Effector memory CD4-positive, alpha-beta T cell (primary cell): ENCODE data around the gene MEG3.

ENCODE experiments used
- DNase-seq, 3 donors: peaks; one replicate each; pipeline ENCODE4 v3.0.0-alpha.2; 2020
- H3K27ac ChIP-seq: 2 replicates; pipeline ENCODE4 v1.7.0; 2013; ENCODE audit warnings: mild to moderate bottlenecking, low read length, moderate library complexity; ENCODE audit not compliant: insufficient read depth, poor library complexity, severe bottlenecking
- H3K27me3 ChIP-seq: replicated peaks from 2 replicates; pipeline ENCODE4 v1.7.0; 2013; ENCODE audit warnings: mild to moderate bottlenecking, low read length; ENCODE audit not compliant: insufficient read depth, control insufficient read depth, poor library complexity, severe bottlenecking
- H3K36me3 ChIP-seq: 2 replicates; pipeline ENCODE4 v1.7.0; 2013; ENCODE audit warnings: mild to moderate bottlenecking, low read length, moderate library complexity; ENCODE audit not compliant: control insufficient read depth, insufficient read depth
- H3K4me1 ChIP-seq: 2 replicates; pipeline ENCODE4 v1.7.0; 2013; ENCODE audit warnings: low read length, mild to moderate bottlenecking; ENCODE audit not compliant: control insufficient read depth, insufficient read depth, poor library complexity, severe bottlenecking
- H3K4me3 ChIP-seq: 2 replicates; pipeline ENCODE4 v1.7.0; 2013; ENCODE audit warnings: low read length, low read depth, mild to moderate bottlenecking; ENCODE audit not compliant: insufficient read depth, poor library complexity, severe bottlenecking
- H3K9me3 ChIP-seq: 2 replicates; pipeline ENCODE4 v1.7.0; 2013; ENCODE audit warnings: mild to moderate bottlenecking, low read length, moderate library complexity; ENCODE audit not compliant: control insufficient read depth

Gene MEG3

DNA sequence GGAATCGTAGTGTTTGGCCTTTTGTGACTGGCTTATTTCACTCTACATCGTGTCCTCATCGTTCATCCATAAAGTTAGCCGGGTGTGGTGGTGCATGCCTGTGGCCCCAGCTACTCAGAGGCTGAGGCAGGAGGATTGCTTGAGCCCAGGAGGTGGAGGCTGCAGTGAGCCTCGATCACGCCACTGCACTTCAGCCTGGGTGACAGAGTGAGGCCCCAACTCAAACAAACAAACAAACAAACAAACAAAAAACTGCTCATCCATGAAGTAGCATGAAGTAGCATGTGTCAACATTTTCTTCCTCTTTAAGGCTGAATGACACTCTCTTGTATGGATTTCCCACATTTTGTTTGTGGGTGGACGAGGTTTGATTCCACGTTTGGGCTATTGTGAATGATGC, 44.0 kb upstream of the MEG3 start:
- DNase-seq: no peak
- Histone ChIP-seq H3K27me3 (no peaks in the 10 kb centered on the region), H3K4me3 (no peak overlapping the region), H3K4me1 (no peaks in the 10 kb centered on the region), H3K36me3 (no peaks in the 10 kb centered on the region), H3K9me3 (no peaks in the 10 kb centered on the region), H3K27ac (no peak overlapping the region)

DNA sequence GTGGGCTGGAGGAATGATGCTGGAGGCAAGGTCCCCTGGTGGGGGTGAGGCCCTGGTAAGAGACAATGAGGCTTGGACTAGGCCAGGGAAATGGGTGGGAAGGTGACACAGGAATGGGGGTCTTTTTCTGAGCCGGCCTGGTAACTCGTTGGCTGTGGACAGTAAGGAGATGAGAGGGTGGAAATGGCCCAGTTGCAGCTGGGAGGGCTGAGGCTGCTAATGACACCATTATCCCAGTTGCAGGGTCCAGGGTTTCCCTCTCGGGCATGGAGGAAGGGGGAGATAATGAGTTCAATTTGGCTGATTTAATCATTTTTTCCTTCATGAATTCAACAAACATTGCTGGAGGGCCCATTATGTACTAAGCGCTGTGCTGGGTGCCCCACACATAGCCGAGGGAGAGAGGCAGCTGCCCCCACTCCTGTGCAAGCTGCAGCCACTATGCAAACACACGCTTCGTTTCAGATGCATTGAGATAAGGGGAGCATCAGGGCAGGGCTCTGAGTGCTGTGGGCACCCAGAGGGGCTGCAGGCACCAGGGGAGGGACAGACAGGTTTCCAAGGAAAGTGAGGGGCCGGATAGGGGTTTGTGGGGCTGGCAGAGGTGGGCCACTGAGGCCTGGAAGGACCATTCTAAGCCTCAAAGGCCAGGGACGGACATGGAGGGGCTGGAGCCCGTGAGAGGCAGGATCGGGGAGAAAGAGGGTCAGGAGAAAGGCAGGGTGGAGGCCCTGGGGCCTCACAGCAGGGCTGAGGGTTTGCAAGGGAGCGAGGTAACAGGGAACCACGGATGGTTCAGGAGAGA, 43.2 kb upstream of the MEG3 start:
- no peak for DNase-seq
- H3K27me3 ChIP-seq: no peaks in the 10 kb centered on the region
- no peak overlapping the region for H3K27ac ChIP-seq
- H3K4me1 ChIP-seq: no peaks in the 10 kb centered on the region
- H3K36me3 ChIP-seq: no peaks in the 10 kb centered on the region
- no peak overlapping the region for H3K4me3 ChIP-seq
- no peaks in the 10 kb centered on the region for H3K9me3 ChIP-seq

DNA sequence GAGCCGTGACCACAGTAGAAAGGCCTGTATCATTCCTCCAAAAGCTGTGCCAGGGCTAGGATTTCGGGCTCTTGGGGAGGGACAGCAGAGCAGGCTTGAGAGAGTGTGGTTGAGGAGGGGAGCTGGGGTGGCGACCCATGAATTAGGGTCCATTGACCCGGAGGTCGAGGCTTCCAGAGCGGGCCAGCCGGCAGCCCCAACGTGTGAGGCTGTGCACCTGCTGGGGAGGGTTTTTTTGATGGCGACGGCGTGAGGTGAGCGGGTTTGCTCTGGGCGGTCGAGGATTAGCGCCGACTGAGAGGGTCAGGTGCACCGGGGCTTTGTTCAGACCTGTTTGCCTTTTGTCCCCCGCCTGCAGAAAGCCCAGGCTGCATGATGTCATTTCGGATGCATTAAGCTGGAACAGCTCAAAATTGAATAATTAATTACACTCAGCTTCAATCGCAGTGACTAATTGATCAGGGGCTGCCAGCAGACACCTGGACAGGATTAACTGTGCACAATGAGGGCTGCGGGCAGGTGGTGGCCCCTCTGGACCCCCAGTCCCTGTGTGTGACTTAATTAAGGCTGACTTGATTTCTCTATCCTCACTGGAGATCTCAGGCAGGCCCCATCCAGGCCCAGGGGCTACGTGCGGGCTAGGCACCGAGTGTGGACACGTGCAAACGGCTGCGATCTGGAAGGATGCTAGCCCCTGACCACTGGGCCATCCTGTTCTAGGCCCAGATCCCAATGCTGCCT, 42.1 kb upstream of the MEG3 start:
- H3K9me3 ChIP-seq: no peaks in the 10 kb centered on the region

DNA sequence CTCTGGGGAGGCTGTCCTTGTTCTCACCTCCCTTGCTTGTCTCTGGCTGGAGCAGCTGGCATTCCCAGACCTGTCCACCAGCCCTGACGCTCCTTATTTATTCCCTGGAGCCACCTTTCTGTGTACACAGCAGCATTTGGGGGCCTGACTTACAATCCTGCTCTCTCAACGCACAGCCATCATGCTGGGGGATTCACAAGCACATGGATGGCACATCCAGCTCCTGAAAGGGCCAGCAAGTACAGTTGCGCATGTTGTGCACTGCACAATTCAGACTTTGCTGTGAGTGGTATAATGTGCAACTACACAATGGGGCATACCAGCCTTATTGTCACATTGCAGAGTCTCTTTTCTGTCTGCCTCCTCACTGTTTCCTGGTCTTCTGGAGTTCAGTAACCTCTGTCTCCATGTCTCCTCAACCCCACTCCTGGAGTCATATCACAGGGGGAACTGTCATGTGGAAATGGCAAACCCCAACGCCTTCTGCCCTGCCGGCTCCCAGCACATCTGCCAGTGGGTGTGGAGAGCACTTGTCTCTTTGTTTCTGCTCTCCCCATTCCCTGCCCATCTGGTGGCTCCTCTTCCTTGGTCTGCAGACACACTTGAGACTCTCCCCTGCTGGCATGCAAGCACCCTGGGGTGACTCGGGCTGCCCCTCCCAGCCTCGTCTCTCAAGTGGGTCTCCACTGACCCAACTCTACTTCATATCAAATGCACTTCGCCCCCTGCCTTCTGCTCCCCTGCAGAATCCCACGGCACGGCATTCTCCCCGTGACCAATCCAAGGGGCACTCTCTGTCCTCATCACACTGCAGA, 41.2 kb upstream of the MEG3 start:
- H3K9me3 ChIP-seq: no peaks in the 10 kb centered on the region
- no peaks in the 10 kb centered on the region for H3K4me1 ChIP-seq
- no peak for DNase-seq
- no peak overlapping the region for H3K27ac ChIP-seq
- no peak overlapping the region for H3K4me3 ChIP-seq
- H3K27me3 ChIP-seq: no peaks in the 10 kb centered on the region
- H3K36me3 ChIP-seq: no peaks in the 10 kb centered on the region

More for the DNA sequence above, 42.1 kb upstream of the MEG3 start:
- no peak overlapping the region for H3K27ac ChIP-seq
- no peaks in the 10 kb centered on the region for H3K4me1 ChIP-seq
- DNase-seq: no peak
- no peaks in the 10 kb centered on the region for H3K27me3 ChIP-seq
- no peak overlapping the region for H3K4me3 ChIP-seq
- no peaks in the 10 kb centered on the region for H3K36me3 ChIP-seq

DNA sequence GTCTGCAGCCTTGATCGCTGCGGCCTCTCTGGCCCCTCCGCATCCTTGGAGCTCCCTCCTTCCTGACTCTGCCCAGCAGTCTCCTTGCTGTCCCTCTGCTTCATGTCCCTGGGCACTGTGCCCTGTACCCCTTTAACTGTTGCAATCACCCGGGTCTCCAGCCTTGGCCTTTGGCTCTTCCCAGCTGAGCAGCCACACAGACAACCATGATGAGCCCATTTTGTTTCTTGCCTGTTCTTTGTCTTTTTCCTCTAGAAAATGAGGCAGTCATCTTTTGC, 40.6 kb upstream of the MEG3 start:
- no peak for DNase-seq
- no peaks in the 10 kb centered on the region for H3K27me3 ChIP-seq
- no peaks in the 10 kb centered on the region for H3K4me1 ChIP-seq
- H3K9me3 ChIP-seq: no peaks in the 10 kb centered on the region
- no peak overlapping the region for H3K4me3 ChIP-seq
- H3K36me3 ChIP-seq: no peaks in the 10 kb centered on the region
- H3K27ac ChIP-seq: no peak overlapping the region

DNA sequence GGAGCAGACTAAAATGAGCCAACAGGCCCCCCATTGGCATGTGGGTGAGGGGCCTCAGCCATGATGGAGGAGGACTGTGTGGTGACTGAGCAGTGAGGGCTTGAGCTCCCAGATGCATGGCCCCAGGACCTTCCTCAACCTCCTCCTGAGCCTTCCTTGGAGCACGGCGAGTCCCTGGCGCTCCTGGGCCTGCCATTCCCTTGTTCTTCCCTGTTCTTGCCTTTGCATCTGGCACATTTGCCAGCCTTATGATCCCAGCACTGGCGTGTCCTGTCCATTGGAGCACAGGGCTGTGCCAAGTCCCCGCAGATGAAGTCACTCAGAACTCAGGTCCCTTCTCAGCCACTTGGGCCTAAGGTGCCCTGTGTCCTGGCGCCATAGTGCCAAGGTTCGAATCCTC, 40.3 kb upstream of the MEG3 start:
- no peaks in the 10 kb centered on the region for H3K36me3 ChIP-seq
- H3K27me3 ChIP-seq: no peaks in the 10 kb centered on the region
- H3K4me3 ChIP-seq: no peak overlapping the region
- no peaks in the 10 kb centered on the region for H3K4me1 ChIP-seq
- H3K27ac ChIP-seq: no peak overlapping the region
- no peak for DNase-seq
- H3K9me3 ChIP-seq: no peaks in the 10 kb centered on the region

DNA sequence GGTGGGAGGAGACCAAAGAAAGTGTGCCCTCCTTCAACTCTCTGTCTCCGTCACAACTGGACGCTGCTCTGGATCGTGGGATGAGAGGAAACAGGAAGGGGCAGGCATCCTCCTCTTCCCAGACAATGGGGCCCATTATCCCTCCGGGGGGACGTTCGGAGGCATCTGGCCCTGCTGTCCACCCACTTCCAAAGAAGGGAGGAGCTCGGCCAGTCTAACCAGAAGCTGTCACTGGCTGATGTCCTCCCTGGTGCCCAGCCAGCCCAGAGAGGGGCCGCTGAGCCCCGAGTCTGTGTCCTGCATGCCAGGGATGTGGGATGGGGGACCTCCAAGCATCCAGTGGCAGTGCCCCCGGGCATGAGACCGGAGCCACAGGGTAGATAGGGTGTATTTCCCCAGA, 39.8 kb upstream of the MEG3 start:
- no peaks in the 10 kb centered on the region for H3K4me1 ChIP-seq
- H3K36me3 ChIP-seq: no peaks in the 10 kb centered on the region
- no peak for DNase-seq
- H3K27me3 ChIP-seq: no peaks in the 10 kb centered on the region
- no peaks in the 10 kb centered on the region for H3K9me3 ChIP-seq
- no peak overlapping the region for H3K27ac ChIP-seq
- H3K4me3 ChIP-seq: no peak overlapping the region

DNA sequence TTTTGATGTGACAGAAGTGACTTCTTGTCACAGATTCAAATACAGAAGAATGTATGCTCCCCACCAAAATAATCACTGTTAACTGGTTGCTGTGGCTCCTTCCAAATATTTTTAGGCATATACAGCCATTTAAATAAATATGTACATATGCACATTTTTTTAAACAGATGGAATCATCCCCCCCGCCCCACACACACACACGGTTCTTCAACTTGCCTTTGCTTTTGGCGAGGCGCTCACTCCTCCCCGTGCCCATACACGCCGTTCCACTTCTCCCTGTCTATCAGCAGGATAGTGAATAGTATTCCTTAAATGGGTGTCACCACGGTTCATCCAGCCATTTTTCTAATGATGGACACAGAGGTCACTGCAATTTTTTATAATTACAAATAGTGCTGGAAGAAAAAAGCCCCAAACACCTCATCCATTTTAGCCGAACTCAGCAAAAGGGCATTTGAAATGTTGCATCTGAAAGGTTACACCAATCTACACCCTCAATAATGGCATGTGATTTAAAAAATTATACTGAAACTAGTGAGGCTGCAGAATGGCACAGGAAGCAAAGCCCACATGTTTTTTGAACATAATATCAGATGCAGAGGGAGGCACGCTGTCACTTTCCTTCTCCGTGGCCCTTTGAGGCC, 39.2 kb upstream of the MEG3 start:
- Histone ChIP-seq H3K4me3 (no peak overlapping the region), H3K36me3 (no peaks in the 10 kb centered on the region), H3K27ac (no peak overlapping the region), H3K4me1 (no peaks in the 10 kb centered on the region), H3K27me3 (no peaks in the 10 kb centered on the region), H3K9me3 (no peaks in the 10 kb centered on the region)
- DNase-seq: no peak

DNA sequence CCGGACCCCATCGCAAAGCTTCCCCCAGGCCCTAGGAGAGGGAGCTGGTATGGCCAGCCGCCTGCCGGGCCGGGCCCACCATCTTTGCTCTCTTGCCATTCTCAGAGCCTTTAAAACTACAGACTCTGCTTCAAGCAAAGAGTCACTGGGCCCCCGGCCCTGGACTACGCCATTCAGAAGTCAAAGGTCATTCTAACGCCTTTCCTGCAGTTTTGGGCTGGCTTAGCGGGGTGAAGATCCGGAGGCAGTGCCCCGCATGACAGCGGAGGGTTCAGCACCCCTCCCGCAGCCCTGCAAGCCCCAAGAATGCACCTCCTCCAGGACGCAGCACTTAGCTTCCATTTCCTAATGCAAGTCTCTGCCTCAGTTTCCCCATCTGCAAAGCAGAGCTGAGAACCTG, 38.3 kb upstream of the MEG3 start:
- H3K9me3 ChIP-seq: no peaks in the 10 kb centered on the region
- H3K4me3 ChIP-seq: no peak overlapping the region
- H3K27ac ChIP-seq: no peak overlapping the region
- H3K27me3 ChIP-seq: no peaks in the 10 kb centered on the region
- H3K4me1 ChIP-seq: no peaks in the 10 kb centered on the region
- H3K36me3 ChIP-seq: no peaks in the 10 kb centered on the region
- DNase-seq: no peak
